Prostate gland (tissue), 2 donors: ENCODE measurements around the gene DPP10.
"Not testable (repeated sequence)": the region's sequence is repeated elsewhere in the genome, so short reads cannot be mapped to it uniquely, and the experiment has no call there.

Experiments
- POLR2A ChIP-seq: fragments of 450-650 bp; IDR thresholded peaks from one replicate; pipeline ENCODE4 v1.6.1; 2016; ENCODE audit warnings: antibody characterized with exemption, mild to moderate bottlenecking
- TF ChIP-seq, protein P1 (sequence below), 4 experiments: fragments of 200-600 bp in 2 of 4; fragments of 450-650 bp in 2 of 4; sonication (generic) in 2 of 4; IDR thresholded peaks; 1 replicate in 3 of 4; 2 replicates in 1 of 4; pipeline ENCODE4 v1.5.1; 2016 to 2019; ENCODE audit warnings: antibody characterized with exemption in 4 of 4, mild to moderate bottlenecking in 2 of 4, moderate library complexity in 2 of 4

DNA sequence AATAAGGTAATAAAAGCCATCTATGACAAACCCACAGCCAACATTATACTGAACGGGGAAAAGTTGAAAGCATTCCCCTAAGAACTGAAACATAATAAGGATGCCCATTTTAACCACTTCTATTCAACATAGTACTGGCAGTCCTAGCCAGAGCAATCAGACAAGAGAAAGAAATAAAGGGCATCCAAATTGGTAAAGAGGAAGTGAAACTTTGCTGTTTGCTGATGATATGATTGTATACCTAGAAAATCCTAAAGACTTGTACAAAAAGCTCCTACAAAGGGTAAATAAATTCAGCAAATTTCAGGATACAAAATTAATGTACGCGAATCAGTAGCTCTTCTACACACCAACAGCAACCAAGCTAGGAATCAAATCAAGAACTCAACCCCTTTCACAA lies 579.6 kb downstream of the DPP10 start:
- not testable (repeated sequence) for TF ChIP-seq POLR2A
- TF ChIP-seq, protein P1, sequence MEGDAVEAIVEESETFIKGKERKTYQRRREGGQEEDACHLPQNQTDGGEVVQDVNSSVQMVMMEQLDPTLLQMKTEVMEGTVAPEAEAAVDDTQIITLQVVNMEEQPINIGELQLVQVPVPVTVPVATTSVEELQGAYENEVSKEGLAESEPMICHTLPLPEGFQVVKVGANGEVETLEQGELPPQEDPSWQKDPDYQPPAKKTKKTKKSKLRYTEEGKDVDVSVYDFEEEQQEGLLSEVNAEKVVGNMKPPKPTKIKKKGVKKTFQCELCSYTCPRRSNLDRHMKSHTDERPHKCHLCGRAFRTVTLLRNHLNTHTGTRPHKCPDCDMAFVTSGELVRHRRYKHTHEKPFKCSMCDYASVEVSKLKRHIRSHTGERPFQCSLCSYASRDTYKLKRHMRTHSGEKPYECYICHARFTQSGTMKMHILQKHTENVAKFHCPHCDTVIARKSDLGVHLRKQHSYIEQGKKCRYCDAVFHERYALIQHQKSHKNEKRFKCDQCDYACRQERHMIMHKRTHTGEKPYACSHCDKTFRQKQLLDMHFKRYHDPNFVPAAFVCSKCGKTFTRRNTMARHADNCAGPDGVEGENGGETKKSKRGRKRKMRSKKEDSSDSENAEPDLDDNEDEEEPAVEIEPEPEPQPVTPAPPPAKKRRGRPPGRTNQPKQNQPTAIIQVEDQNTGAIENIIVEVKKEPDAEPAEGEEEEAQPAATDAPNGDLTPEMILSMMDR (IDR thresholded peaks at IDR 0.05) = not testable (repeated sequence)
